Gastrocnemius medialis (tissue), 4 donors: ENCODE measurements around the gene STK35. TPM values are rescaled to one million over a fixed set of nuclear protein-coding genes. Genes with fewer than 3 reads are reported as not detected.

Experiments used
- ATAC-seq, 2 donors: fragments of 150-250 bp; one replicate each; pipeline ENCODE4 v1.9.1; 2016
- DNase-seq, 2 donors: peaks; one replicate each; pipeline ENCODE4 v3.0.0-alpha.2; 2019
- H3K27ac ChIP-seq, 4 donors: fragments of 200-600 bp; sonication (generic); 1 replicate in 1 of 4; 2 replicates in 3 of 4; pipeline ENCODE4 v1.5.1; 2016 to 2018; ENCODE audit warnings: mild to moderate bottlenecking in 2 of 4, moderate library complexity in 1 of 4
- H3K27me3 ChIP-seq, 3 donors: fragments of 200-600 bp; sonication (generic) in 2 of 3; 1 replicate in 1 of 3; 2 replicates in 2 of 3; pipeline versions ENCODE4 v1.5.1 to v1.6.0; 2016 to 2019; ENCODE audit warnings: mild to moderate bottlenecking in 1 of 3, moderate library complexity in 1 of 3
- H3K36me3 ChIP-seq, 2 donors: fragments of 200-600 bp; sonication (generic) in 1 of 2; one replicate each; pipeline ENCODE4 v1.5.1; 2017 to 2018
- H3K4me1 ChIP-seq, 2 donors: fragments of 200-600 bp; sonication (generic) in 1 of 2; one replicate each; pipeline ENCODE4 v1.5.1; 2016 to 2017; ENCODE audit warnings: mild to moderate bottlenecking in 2 of 2
- H3K4me3 ChIP-seq, 4 donors: fragments of 200-600 bp; sonication (generic) in 3 of 4; 1 replicate in 1 of 4; 2 replicates in 3 of 4; pipeline ENCODE4 v1.5.1; 2016 to 2019; ENCODE audit warnings: mild to moderate bottlenecking in 2 of 4
- H3K9me3 ChIP-seq, 3 donors: fragments of 200-600 bp; sonication (generic) in 2 of 3; 1 replicate in 1 of 3; 2 replicates in 2 of 3; pipeline ENCODE4 v1.5.1; 2016 to 2019
- CTCF ChIP-seq, 5 experiments: fragments of 450-650 bp in 3 of 5; fragments of 200-600 bp in 2 of 5; sonication (generic) in 2 of 5; IDR thresholded peaks in 4 of 5; conservative IDR thresholded peaks in 1 of 5; 1 replicate in 4 of 5; 2 replicates in 1 of 5; pipeline ENCODE4 v1.5.1; 2016 to 2019; ENCODE audit warnings: antibody characterized with exemption in 5 of 5, mild to moderate bottlenecking in 3 of 5, moderate library complexity in 3 of 5
- POLR2A ChIP-seq, 2 donors: fragments of 450-650 bp; IDR thresholded peaks; one replicate each; pipeline ENCODE4 v1.6.1; 2017; ENCODE audit warnings: antibody characterized with exemption in 2 of 2, mild to moderate bottlenecking in 2 of 2, moderate library complexity in 2 of 2
- in situ Hi-C, 4 donors: fragments of 200-750 bp; cut with MboI; loops; one replicate each; pipeline versions ENCODE4 v1.15.0 to v1.8.0; 2017; ENCODE audit warnings: low sequenced_read_pairs in 4 of 4
- intact Hi-C: fragments of 100-400 bp; cut with DNase I; formaldehyde crosslinking; loops from one replicate; pipeline ENCODE4 v1.15.1; 2023; ENCODE audit warnings: low total_unique reads
- total RNA-seq, 4 donors: library from RNA; depleted of rRNA; stranded (reverse); fragments of >200 nt; gene quantifications; one replicate each; pipeline versions ENCODE4 v1.1.0 to v1.2.3, GENCODE V29; 2016

Gene STK35
- total RNA-seq, 4 donors from 2014 or later: 2.9 to 9.1 (median 6.3) TPM

- Histone ChIP-seq H3K36me3 (no peaks in the 10 kb centered on the region), H3K9me3 (no peaks in the 10 kb centered on the region), H3K4me3 (no peak overlapping the region), H3K27me3 (no peaks in the 10 kb centered on the region), H3K27ac (no peak overlapping the region), H3K4me1 (no peaks in the 10 kb centered on the region)
- in situ Hi-C loops: loop anchor here in 2 of 4 donors (25.0 kb wide), 1 partner anchor 388 kb away; no protein-coding TSS in a partner anchor
- TF ChIP-seq CTCF (IDR thresholded peaks at IDR 0.05 in 4 of 5, conservative IDR thresholded peaks at IDR 0.05 in 1 of 5) (no peak), POLR2A (IDR thresholded peaks at IDR 0.05) (no peak)
- intact Hi-C loops: no loop called here
- DNase-seq (no peak), ATAC-seq (no peak)
Measured at GRCh38 chr20:2150660-2151059, 49.0 kb downstream of the STK35 start.

GRCh38 chr20:2151858-2152281 lies 50.2 kb downstream of the STK35 start:
- intact Hi-C loops: no loop called here
- no peaks in the 10 kb centered on the region for H3K27me3 ChIP-seq
- TF ChIP-seq POLR2A (IDR thresholded peaks at IDR 0.05): no peak
- no peak for TF ChIP-seq CTCF (IDR thresholded peaks at IDR 0.05 in 4 of 5, conservative IDR thresholded peaks at IDR 0.05 in 1 of 5)
- no peak overlapping the region for H3K4me3 ChIP-seq
- H3K9me3 ChIP-seq: no peaks in the 10 kb centered on the region
- in situ Hi-C loops: loop anchor here in 2 of 4 donors (25.0 kb wide), 1 partner anchor 390 kb away; no protein-coding TSS in a partner anchor
- H3K27ac ChIP-seq: no peak overlapping the region
- DNase-seq (no peak), ATAC-seq (no peak)
- no peaks in the 10 kb centered on the region for H3K4me1 ChIP-seq
- no peaks in the 10 kb centered on the region for H3K36me3 ChIP-seq

- in situ Hi-C loops: loop anchor here in 2 of 4 donors (25.0 kb wide), 1 partner anchor 390 kb away; no protein-coding TSS in a partner anchor
- Histone ChIP-seq H3K36me3 (no peaks in the 10 kb centered on the region), H3K9me3 (no peaks in the 10 kb centered on the region), H3K4me1 (no peaks in the 10 kb centered on the region), H3K27ac (no peak overlapping the region), H3K4me3 (no peak overlapping the region), H3K27me3 (no peaks in the 10 kb centered on the region)
- ATAC-seq (no peak), DNase-seq (no peak)
- intact Hi-C loops: no loop called here
- TF ChIP-seq CTCF (IDR thresholded peaks at IDR 0.05 in 4 of 5, conservative IDR thresholded peaks at IDR 0.05 in 1 of 5): no peak
- no peak for TF ChIP-seq POLR2A (IDR thresholded peaks at IDR 0.05)
Measured at GRCh38 chr20:2152317-2152716, 50.7 kb downstream of the STK35 start.

- Histone ChIP-seq H3K4me1 (no peaks in the 10 kb centered on the region), H3K27me3 (no peaks in the 10 kb centered on the region), H3K4me3 (no peak overlapping the region), H3K9me3 (no peaks in the 10 kb centered on the region), H3K36me3 (no peaks in the 10 kb centered on the region), H3K27ac (no peak overlapping the region)
- DNase-seq: no peak
- ATAC-seq: no peak
- in situ Hi-C loops: loop anchor here in 2 of 4 donors (25.0 kb wide), 1 partner anchor 391 kb away; no protein-coding TSS in a partner anchor
- TF ChIP-seq POLR2A (IDR thresholded peaks at IDR 0.05) (no peak), CTCF (IDR thresholded peaks at IDR 0.05 in 4 of 5, conservative IDR thresholded peaks at IDR 0.05 in 1 of 5) (no peak)
- intact Hi-C loops: no loop called here
Measured at GRCh38 chr20:2153326-2153725, 51.7 kb downstream of the STK35 start.

GRCh38 chr20:2156224-2156623 lies 54.6 kb downstream of the STK35 start:
- Histone ChIP-seq H3K9me3 (no peaks in the 10 kb centered on the region), H3K4me1 (no peaks in the 10 kb centered on the region), H3K36me3 (no peaks in the 10 kb centered on the region), H3K27ac (no peak overlapping the region), H3K27me3 (no peaks in the 10 kb centered on the region), H3K4me3 (no peak overlapping the region)
- intact Hi-C loops: no loop called here
- TF ChIP-seq POLR2A (IDR thresholded peaks at IDR 0.05) (no peak), CTCF (IDR thresholded peaks at IDR 0.05 in 4 of 5, conservative IDR thresholded peaks at IDR 0.05 in 1 of 5) (no peak)
- no peak for ATAC-seq
- DNase-seq: no peak
- in situ Hi-C loops: loop anchor here in 2 of 4 donors (25.0 kb wide), 1 partner anchor 394 kb away; no protein-coding TSS in a partner anchor
